BE2C (cell line): ENCODE data around the gene TSPAN3.

Experiments
- DNase-seq: peaks from one replicate; pipeline ENCODE4 v3.0.0-alpha.2; 2020
- H3K27me3 ChIP-seq: fragments of 250-450 bp; sonication (Bioruptor Pico); 2 replicates; pipeline ENCODE4 v1.5.1; 2020; ENCODE audit warnings: mild to moderate bottlenecking
- H3K36me3 ChIP-seq: fragments of 250-450 bp; sonication (Bioruptor Pico); 2 replicates; pipeline ENCODE4 v1.5.1; 2020; ENCODE audit warnings: mild to moderate bottlenecking
- H3K4me1 ChIP-seq: fragments of 250-450 bp; sonication (Bioruptor Pico); 2 replicates; pipeline ENCODE4 v1.5.1; 2020
- H3K4me3 ChIP-seq: 2 replicates; pipeline ENCODE4 v1.5.1; 2011; ENCODE audit warnings: low read depth, low read length
- H3K9me3 ChIP-seq: fragments of 250-450 bp; sonication (Bioruptor Pico); 2 replicates; pipeline ENCODE4 v1.5.1; 2020
- TF ChIP-seq, protein P1 (sequence below): IDR thresholded peaks from 2 replicates; pipeline ENCODE4 v1.5.1; 2012; ENCODE audit warnings: mild to moderate bottlenecking, low read depth, low read length

TSPAN3 gene

DNA sequence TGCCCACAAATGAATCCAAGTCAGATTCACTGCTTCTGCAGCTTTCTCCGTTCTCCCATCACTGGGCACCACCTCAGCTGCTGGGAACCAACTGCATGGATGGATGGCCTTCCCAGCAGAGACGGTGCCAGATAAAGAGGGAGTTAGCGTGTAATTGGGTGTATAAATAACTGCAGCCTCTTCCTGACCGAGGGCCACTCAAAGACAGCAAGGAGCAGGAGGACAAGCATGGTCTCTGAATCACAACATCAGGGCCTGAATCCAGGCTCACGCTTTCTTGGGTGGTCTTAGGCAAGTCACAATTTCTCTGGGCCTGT lies 31.7 kb downstream of the TSPAN3 start:
- Histone ChIP-seq H3K27me3 (no peaks in the 10 kb centered on the region), H3K9me3 (no peaks in the 10 kb centered on the region), H3K4me3 (no peak overlapping the region), H3K4me1 (no peaks in the 10 kb centered on the region), H3K36me3 (peaks cover 38% of the 10 kb centered on the region)
- TF ChIP-seq, protein P1, sequence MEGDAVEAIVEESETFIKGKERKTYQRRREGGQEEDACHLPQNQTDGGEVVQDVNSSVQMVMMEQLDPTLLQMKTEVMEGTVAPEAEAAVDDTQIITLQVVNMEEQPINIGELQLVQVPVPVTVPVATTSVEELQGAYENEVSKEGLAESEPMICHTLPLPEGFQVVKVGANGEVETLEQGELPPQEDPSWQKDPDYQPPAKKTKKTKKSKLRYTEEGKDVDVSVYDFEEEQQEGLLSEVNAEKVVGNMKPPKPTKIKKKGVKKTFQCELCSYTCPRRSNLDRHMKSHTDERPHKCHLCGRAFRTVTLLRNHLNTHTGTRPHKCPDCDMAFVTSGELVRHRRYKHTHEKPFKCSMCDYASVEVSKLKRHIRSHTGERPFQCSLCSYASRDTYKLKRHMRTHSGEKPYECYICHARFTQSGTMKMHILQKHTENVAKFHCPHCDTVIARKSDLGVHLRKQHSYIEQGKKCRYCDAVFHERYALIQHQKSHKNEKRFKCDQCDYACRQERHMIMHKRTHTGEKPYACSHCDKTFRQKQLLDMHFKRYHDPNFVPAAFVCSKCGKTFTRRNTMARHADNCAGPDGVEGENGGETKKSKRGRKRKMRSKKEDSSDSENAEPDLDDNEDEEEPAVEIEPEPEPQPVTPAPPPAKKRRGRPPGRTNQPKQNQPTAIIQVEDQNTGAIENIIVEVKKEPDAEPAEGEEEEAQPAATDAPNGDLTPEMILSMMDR = no peak
- no peak for DNase-seq

DNA sequence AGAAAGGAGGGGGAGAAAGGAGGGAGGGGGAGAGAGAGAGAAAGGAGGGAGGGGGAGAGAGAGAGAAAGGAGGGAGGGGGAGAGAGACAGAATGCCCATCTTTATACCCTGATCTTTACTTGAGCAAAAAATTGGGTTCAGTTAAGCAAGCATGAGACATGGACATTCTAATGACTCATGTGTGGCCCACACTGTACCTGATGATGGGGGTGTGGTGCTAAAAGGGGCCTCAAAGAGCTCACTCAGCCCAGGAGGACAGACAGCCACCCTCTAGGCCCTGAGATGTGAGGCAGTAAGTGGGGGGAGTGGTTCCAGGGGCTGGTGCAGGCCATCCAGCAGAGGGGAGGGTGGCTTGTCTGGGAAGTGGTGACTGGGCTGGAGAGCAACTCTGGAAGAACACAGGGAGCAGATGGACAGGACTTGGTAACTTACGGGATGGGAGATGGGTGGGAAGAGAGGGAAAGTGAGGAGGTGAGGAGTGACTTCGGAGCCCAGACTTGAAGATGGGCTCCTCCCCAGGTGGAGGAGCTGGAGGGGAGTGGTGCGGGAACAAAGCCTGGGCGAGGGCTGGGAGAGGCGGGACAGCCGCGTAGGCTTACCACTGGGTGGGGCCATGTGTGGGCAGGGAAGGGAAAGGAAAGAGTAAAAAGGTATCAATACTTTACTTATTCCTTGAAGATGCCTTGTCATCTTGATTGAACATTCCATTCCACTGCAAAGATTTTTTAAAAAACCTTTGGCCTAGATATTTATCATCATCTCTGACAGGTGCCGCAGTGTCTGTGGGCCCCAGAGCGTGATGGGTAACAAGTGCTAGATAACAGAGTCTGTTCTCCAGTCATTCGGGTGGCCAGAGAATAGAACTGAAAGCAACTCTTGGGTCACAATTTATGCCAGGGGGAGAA lies 32.3 kb downstream of the TSPAN3 start:
- Histone ChIP-seq H3K4me3 (no peak overlapping the region), H3K9me3 (no peaks in the 10 kb centered on the region), H3K36me3 (peaks cover 32% of the 10 kb centered on the region), H3K4me1 (no peaks in the 10 kb centered on the region), H3K27me3 (no peaks in the 10 kb centered on the region)
- TF ChIP-seq, protein P1 = no peak
- no peak for DNase-seq

DNA sequence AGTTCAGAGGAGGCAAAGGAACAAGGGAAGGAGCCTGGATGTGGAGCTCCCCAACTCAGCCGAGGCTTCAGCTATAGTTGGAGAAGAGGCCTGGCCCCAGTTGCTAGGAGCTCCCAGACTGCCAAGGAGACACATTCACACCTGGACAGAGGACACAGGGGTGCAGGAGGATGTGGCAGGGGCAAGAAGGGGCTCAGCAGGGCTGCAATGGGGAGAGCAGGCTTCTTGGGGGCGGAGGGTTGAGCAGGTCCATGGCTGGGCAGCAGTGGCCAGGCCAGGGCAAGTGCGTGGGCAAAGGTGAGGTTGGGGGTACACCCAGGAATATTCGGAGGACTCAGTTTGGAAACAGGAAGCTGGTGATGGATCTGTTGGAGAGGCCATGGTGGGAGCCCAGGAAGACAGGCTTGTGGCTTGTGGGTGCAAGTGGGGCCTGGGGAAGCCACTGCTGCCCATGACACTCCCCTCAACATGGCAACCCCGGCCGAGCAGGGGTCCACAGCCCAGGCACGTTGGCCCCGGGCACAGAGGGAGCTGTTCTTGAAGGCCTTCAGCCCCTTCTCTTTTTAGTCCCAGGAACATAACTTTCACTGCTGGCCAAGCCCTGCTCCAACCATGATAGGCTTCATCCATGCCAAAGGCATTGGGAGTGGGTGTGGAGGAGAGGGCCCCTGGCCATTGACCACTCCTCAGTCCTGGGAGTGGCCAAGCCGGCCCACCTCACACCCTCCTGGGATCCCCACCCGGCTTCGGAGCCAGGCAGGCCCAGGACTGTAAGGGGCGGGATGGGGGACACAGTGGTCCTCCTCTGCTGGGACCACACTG lies 33.3 kb downstream of the TSPAN3 start:
- Histone ChIP-seq H3K4me3 (no peak overlapping the region), H3K36me3 (peaks cover 22% of the 10 kb centered on the region), H3K4me1 (no peaks in the 10 kb centered on the region), H3K9me3 (no peaks in the 10 kb centered on the region), H3K27me3 (no peaks in the 10 kb centered on the region)
- TF ChIP-seq, protein P1 = no peak
- no peak for DNase-seq

DNA sequence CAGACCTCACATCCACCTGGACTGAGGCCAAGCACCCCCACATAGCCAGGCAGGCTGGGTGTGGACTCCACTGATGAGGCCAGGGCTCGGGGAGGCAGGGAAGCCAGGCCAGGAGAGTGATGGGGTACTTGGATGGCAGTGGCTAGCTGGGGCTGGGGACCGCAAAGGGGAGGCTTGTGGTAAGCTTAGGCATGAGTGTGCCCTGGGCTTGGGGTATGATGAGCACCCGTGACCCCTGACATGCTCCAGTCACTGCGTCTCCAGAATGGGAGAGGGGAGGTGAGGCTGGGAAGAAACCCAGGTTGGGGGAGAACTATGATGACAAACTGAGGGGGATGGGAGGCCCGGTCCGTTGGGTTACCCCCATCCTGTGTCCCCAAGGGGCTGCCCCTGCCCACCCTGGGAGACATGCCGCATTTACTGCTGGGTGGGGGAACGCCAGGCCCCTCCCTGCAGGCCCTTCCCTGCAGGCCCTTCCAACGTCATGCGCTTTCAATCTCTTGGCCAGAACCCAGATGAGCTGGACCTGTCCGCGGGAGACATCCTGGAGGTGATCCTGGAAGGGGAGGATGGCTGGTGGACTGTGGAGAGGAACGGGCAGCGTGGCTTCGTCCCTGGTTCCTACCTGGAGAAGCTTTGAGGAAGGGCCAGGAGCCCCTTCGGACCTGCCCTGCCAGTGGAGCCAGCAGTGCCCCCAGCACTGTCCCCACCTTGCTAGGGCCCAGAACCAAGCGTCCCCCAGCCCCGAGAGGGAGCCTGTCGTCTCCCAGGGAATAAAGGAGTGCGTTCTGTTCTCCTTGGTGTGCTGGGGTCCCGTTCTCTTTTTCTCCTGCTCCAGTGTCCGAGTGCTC lies 34.1 kb downstream of the TSPAN3 start:
- H3K4me3 ChIP-seq = no peak overlapping the region
- H3K9me3 ChIP-seq = no peaks in the 10 kb centered on the region
- no peaks in the 10 kb centered on the region for H3K27me3 ChIP-seq
- H3K36me3 ChIP-seq = peaks cover 18% of the 10 kb centered on the region
- H3K4me1 ChIP-seq = no peaks in the 10 kb centered on the region
- DNase-seq = peak; percentile 11
- TF ChIP-seq, protein P1 = no peak

DNA sequence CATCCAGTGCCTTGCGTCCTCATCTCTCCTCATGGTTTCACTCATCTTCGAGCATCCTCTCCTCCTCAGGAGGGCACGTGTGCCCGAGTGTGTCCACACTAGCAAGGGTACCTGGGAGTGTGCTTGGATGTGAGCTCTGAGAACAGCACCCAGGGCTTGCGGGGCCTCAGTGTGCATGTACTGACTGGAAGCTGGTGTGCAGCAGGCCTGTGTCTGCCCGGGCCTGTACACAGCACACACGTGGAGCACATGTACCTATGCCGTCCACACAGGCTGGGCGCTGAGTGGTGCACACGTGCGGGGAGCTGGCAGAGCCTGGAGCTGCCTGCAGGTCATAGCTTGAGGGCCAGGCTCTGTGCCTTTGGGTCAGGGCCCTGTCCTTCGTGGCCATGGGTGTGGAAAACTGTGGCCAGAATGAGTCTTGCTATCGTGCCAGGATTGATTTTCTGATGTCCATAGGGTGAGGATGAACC lies 34.9 kb downstream of the TSPAN3 start:
- TF ChIP-seq, protein P1 = no peak
- no peak overlapping the region for H3K4me3 ChIP-seq
- DNase-seq = no peak
- H3K27me3 ChIP-seq = no peaks in the 10 kb centered on the region
- H3K36me3 ChIP-seq = peaks cover 15% of the 10 kb centered on the region
- H3K9me3 ChIP-seq = no peaks in the 10 kb centered on the region
- H3K4me1 ChIP-seq = no peaks in the 10 kb centered on the region
